ENCODE data around the gene YWHAB.

DNA sequence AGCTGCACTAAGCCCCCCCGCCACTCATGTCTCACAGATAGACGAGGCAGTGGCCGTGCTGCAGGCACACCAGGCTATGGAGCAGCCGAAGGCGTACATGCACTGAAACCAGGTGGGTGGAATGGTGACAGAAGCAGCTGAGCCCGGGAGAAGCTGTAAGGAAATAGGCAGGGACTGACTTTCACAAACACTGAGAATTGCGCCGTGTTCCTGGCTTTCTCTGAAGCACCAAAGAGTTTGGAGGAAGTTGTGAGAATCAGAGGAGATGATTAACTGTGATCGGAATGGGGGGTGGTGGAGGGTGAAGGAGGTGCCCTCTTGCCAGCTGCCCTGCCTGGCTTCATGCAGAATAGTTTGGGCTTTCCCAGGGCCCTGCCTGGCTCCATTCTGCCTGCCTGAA is 53.1 kb downstream of the YWHAB start:
- no peak for TF ChIP-seq ZNF274 (IDR thresholded peaks at IDR 0.05; ENCODE audit: low read depth, low read length)
- no peak for TF ChIP-seq SUZ12 (IDR thresholded peaks at IDR 0.05; ENCODE audit: extremely low read depth, insufficient read depth, insufficient read length)
